Skeletal muscle cell (primary cell): ENCODE measurements around the gene BCKDK.

Source experiments
- DNase-seq: peaks from one replicate; pipeline ENCODE4 v3.0.0-alpha.2; 2010; ENCODE audit warnings: low read depth
- H3K4me3 ChIP-seq: 2 replicates; pipeline ENCODE4 v1.5.1; 2011; ENCODE audit warnings: low read depth, mild to moderate bottlenecking, control low read depth, low read length, moderate library complexity

BCKDK gene

GRCh38 chr16:31078597-31079341 is 29.4 kb upstream of the BCKDK start:
- no peak for DNase-seq
- no peak overlapping the region for H3K4me3 ChIP-seq

- DNase-seq, result no peak
- no peak overlapping the region for H3K4me3 ChIP-seq
Measured at GRCh38 chr16:31079342-31079944, 28.7 kb upstream of the BCKDK start.

- no peak overlapping the region for H3K4me3 ChIP-seq
- no peak for DNase-seq
Measured at GRCh38 chr16:31080035-31080629, 28.1 kb upstream of the BCKDK start.

DNA sequence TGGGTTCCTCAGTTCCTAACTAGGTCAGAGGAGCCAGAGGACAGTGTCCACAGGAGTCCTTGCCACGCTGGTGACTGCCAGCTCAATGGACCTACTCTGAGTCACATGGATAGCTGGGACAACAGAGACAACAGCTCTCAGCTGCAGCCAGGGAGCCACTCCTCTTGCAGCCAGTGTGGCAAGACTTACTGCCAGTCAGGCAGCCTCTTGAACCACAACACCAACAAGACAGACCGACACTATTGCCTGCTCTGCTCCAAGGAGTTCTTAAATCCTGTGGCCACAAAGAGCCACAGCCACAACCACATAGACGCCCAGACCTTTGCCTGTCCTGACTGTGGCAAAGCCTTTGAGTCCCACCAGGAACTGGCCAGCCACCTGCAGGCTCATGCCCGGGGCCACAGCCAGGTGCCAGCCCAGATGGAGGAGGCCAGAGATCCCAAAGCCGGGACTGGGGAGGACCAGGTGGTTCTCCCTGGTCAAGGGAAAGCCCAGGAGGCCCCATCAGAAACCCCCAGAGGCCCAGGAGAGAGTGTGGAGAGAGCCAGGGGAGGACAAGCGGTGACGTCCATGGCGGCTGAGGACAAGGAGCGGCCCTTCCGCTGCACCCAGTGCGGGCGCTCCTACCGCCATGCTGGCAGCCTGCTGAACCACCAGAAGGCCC is 27.3 kb upstream of the BCKDK start:
- H3K4me3 ChIP-seq, result no peak overlapping the region
- DNase-seq, result no peak

DNA sequence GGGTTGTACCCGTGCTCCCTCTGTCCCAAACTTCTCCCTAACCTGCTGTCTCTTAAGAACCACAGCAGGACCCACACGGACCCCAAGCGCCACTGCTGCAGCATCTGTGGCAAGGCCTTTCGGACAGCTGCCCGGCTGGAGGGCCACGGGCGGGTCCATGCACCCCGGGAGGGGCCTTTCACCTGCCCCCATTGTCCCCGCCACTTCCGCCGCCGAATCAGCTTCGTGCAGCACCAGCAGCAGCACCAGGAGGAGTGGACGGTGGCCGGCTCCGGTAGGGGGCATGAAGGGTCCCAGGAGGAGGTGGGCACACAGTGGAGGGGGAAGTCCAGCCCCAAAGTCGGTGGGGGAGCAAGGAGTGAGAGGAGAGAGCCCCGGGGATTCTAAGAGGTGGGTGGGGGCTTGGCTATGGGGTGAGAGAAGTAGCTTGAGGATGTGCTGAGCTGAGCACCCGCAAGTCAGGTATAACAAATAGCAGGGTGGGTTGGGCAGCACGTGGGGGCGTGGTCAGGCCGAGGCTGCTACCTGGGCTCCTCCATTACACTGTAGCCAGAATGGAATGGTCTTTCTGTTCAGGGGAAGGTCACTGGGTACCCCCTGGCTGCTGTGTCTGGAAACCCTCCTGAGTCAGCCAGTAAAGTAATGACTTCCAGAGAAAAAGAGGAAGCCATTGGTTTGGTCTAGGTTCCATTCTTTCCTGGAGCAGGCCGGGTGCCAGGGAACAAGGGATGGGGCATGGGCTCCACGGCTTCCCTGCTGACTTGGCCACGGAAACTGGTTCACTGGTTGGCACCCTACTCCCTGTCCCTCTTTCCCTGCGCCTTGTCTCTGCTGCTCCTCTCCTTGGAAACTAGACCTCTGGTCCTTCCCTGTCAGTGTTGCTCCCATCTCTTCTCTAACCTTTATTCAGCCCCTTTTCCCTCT is 26.5 kb upstream of the BCKDK start:
- no peak for DNase-seq
- no peak overlapping the region for H3K4me3 ChIP-seq

GRCh38 chr16:31082368-31083045 is 25.7 kb upstream of the BCKDK start:
- no peak overlapping the region for H3K4me3 ChIP-seq
- DNase-seq, result no peak

DNA sequence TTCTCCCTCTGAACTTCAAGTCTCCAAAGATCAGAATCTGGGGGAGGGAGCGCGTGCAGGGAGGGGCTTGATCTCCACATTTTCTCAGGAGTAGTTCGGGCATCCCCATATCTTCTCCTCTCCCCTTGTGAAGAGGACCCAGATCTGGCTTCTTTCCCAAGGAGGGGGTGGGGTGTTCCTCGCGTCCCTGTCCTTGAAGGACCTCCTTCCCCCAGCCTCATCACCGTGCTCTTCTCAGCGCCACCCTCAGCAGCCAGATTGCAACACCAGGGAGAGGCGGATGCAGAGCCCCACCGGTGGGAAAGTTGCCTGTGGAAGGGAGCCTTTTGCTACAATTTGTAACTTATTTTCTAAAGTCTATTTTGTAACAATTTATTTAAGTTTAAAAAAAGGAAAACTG is 25.1 kb upstream of the BCKDK start:
- no peak overlapping the region for H3K4me3 ChIP-seq
- no peak for DNase-seq

DNA sequence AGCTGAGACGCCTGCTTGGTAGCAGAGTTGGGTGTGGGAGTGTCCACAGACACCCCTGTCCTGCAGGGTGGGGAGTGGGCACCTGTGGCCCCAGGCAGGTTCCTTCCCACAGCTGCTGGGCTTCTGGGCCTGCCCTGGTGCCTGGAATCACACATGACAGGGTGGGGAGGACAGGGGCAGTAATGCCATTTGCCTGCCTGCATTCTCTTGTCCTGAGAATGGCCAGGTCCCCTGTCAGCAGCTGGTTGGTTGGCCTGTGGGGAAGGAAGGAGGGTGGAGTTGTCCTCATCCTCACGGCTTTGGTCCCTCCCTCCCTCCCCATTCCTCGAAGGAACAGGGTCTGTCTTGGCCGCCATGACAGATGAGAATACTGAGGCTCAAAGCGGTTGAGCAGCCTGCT is 24.6 kb upstream of the BCKDK start:
- H3K4me3 ChIP-seq, result no peak overlapping the region
- DNase-seq, result no peak

GRCh38 chr16:31083981-31084380 is 24.2 kb upstream of the BCKDK start:
- H3K4me3 ChIP-seq, result no peak overlapping the region
- no peak for DNase-seq

DNA sequence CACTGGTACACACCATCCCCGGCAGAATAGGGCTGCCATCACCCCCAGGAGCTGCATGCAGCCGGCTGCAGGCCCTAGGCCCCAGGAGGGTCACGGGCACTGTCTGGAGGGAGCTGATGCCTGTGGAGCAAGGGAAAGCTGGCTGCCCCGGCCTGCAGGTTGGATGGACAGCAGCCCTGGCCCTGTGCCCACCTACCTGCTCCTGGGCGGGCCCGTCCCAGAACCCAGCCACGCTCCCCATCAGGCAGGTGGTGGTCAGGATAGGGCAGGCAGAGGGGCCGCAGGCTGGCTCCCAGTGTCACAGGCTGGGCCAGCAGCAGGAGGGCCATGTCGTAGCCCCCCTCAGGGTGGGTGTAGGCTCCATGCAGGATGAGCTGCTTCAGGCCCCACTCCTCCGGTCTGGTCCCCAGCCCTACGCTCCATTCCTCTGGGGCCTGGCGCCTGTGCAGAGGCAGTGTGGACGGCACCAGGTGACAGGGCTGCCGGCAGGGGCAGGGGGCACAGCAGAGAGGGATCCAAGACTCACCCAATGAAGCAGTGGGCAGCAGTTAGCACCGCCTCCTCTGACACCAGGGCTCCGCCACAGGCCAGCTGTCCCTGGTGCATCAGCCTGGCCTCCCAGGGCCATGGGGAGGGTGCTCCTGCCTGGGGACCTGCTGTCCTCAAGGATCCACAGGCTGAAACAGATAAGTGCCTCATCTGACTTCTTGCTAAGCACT is 23.4 kb upstream of the BCKDK start:
- no peak for DNase-seq
- no peak overlapping the region for H3K4me3 ChIP-seq

GRCh38 chr16:31085411-31085810 is 22.8 kb upstream of the BCKDK start:
- DNase-seq, result no peak
- no peak overlapping the region for H3K4me3 ChIP-seq

DNA sequence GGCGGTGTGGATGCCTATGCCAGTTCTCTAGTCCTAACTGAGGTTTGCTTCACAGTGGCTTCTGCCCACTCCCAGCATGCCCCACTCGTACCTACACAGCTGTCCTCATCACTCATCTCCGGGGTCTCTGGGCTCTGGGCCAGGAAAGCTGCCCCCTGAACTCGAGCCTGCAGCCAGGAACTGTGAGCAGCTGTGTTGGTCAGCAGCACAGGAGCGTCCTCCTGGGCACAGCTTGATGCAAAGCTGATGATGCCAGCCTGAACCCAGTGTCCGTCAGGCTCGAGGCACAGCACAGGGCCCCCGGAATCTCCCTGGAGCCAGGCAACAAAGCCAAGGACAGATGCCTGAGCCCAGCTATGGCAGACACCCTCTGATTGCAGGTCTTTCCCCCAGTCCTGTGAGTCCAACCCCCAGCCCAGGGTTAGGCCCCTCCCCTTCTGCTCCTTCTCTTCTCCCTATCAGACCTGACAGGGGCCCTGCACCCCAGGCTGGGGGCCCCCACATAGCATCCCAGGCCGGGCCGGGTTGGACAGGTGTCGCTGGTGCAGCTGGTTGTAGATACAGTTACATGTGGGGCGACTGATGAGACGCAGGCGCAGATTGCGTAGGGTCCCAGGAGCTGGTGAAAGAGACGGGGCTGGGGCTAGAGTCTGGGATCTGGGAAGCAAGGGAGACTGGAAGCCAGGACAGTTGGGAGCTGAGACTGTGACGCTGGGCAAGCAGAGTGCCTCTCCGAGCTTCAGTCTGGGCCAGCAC is 22.1 kb upstream of the BCKDK start:
- H3K4me3 ChIP-seq, result no peak overlapping the region
- DNase-seq, result no peak

DNA sequence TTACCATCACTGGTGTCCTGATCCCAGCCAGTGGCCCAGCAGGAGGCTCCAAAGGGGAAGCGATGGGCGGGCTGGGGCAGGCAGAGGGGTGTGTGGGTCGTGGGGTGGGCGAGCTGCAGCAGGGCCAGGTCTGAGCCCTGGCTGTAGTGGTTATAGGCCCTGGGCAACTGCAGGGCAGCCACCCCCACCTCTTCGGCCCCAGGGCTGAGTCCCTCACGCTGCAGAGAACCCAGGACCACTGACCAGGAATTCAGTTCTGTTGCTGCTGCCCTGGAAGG is 21.6 kb upstream of the BCKDK start:
- DNase-seq, result no peak
- H3K4me3 ChIP-seq, result no peak overlapping the region

DNA sequence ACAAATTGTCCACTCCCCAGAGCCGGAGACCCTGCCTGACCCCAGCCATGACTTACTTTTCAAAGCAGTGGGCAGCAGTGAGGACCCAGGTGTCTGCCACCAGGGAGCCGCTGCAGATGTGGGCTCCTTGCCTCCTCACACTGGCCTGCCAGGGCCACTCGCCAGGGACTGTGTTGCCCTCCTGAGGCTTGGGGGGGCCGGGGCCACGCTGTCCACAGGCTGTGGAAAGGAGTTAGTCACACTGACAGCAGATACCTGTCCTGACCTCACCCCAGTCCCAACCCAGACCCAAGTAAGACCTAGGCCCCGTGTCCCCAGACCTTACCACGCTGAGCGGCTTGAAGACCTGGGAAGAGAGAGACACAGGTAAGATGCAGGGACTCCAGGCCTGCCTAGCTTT is 20.7 kb upstream of the BCKDK start:
- H3K4me3 ChIP-seq, result no peak overlapping the region
- DNase-seq, result no peak

- DNase-seq, result no peak
- H3K4me3 ChIP-seq, result no peak overlapping the region
Measured at GRCh38 chr16:31087971-31088370, 20.2 kb upstream of the BCKDK start.

DNA sequence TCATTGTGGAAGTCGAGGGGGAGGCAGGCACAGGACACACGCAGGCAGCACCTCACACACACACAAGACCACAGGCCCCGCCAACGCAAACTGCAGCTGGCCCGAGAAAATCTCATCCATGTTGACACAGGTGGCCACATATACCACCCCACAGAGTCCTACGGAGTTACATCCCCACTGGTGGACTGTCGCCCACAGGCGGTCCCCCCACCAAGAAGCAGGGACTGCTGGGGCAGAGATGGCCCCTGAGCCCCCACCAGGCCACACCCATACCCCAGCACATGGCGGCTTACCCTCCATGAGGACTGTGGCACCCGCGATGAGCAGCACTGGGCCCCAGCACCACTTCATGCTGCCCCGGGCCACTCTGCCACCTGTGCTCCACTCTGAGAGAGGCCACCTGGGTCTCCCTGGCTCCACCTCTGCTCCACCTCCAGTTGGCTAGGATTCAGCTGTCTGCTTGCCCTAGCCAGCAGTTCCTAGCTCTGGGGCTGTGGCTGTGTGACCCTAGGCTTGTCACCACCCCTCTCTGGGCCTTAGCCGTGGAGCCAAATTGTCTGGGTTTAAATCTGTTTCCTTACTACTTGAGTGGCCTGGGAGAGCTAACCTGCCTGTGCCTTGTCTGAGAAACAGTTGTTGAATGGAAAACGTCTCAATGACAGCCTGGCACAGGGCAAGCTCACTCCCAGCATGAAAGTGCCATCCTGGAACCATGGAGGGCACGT is 19.6 kb upstream of the BCKDK start, which contains the start of gene PRSS53:
Gene PRSS53, minus strand, starts transcription at position 485 of the 725 bp plus-strand sequence. Its CDS starts 134 bp downstream, at position 351.
- no peak within 1 kb of the TSS for H3K4me3 ChIP-seq

DNA sequence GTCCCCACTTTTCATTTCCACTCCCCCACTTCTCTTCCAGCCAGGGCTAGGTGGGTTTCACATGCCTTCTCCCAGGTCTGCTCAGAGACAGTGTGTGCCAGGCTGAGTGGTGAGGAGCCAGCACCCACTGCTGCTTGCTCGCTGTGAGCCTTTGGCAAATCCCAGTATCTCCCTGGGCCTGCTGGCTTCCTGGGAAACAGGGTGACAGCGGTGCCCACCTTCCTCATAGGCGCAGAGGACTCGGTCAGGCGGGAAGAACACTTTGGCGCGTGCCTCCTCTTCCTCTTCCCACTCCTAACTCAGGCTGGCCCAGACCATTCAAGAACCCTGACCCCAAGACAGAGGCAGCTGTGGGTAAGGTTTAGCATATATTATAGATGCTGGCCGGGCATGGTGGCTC is 19.0 kb upstream of the BCKDK start:
- no peak overlapping the region for H3K4me3 ChIP-seq
- DNase-seq, result no peak

More for the DNA sequence above, 19.6 kb upstream of the BCKDK start, which contains the start of gene PRSS53:
- DNase-seq, result no peak
